Activated effector memory CD4-positive, alpha-beta T cell treated with Interleukin-2 at 50 U/mL for 16 hours (primary cell): ENCODE measurements around the gene MRPL53.
"Not testable (repeated sequence)": the region's sequence is repeated elsewhere in the genome, so short reads cannot be mapped to it uniquely, and the experiment has no call there.

Experiments used
- DNase-seq: peaks from one replicate; pipeline ENCODE4 v3.0.0-alpha.2; 2020

MRPL53 gene

GRCh38 chr2:74447230-74447999, 25.1 kb downstream of the MRPL53 start:
- DNase-seq, result no peak

- DNase-seq, result no peak
These were observed 27.8 kb downstream of the MRPL53 start for GRCh38 chr2:74444498-74445318.

GRCh38 chr2:74442483-74443297, 29.8 kb downstream of the MRPL53 start:
- not testable (repeated sequence) for DNase-seq

- DNase-seq, result no peak
These were observed 30.6 kb downstream of the MRPL53 start, which contains the start of gene RTKN for GRCh38 chr2:74441690-74442482. Gene RTKN, minus strand, starts transcription at chr2:74441937. Its CDS starts 121 bp downstream, at chr2:74441816.

GRCh38 chr2:74441170-74441689, 31.2 kb downstream of the MRPL53 start:
- DNase-seq, result no peak

- DNase-seq, result no peak
These were observed 31.9 kb downstream of the MRPL53 start for GRCh38 chr2:74440378-74441169.

- no peak for DNase-seq
These were observed 32.6 kb downstream of the MRPL53 start for GRCh38 chr2:74439803-74440377.

GRCh38 chr2:74439373-74439772, 33.1 kb downstream of the MRPL53 start:
- DNase-seq, result no peak

GRCh38 chr2:74438248-74438647, 34.2 kb downstream of the MRPL53 start:
- no peak for DNase-seq

GRCh38 chr2:74436848-74437695, 35.4 kb downstream of the MRPL53 start:
- DNase-seq, result no peak

GRCh38 chr2:74436111-74436805, 36.2 kb downstream of the MRPL53 start:
- no peak for DNase-seq

- no peak for DNase-seq
These were observed 42.0 kb downstream of the MRPL53 start for GRCh38 chr2:74430502-74430901.

- DNase-seq, result no peak
These were observed 42.7 kb downstream of the MRPL53 start for GRCh38 chr2:74429487-74430451.

GRCh38 chr2:74428675-74429074, 43.8 kb downstream of the MRPL53 start:
- DNase-seq, result no peak

GRCh38 chr2:74427551-74427950, 44.9 kb downstream of the MRPL53 start:
- DNase-seq, result no peak

- DNase-seq, result no peak
These were observed 46.2 kb downstream of the MRPL53 start for GRCh38 chr2:74426181-74426758.

- DNase-seq, result no peak
These were observed 47.0 kb downstream of the MRPL53 start for GRCh38 chr2:74425523-74425922.

- no peak for DNase-seq
These were observed 47.5 kb downstream of the MRPL53 start for GRCh38 chr2:74424995-74425406.
